B cell (primary cell): ENCODE data around the gene GRK5.

Experiments used
- EZH2 ChIP-seq: IDR thresholded peaks from 2 replicates; pipeline ENCODE4 v1.6.1; 2012; ENCODE audit warnings: borderline replicate concordance, low read depth, mild to moderate bottlenecking, moderate library complexity, low read length; ENCODE audit not compliant: insufficient read depth, poor library complexity, severe bottlenecking
- TF ChIP-seq, protein P1 (sequence below): fragments of 200-600 bp; IDR thresholded peaks from one replicate; pipeline ENCODE4 v1.8.0; 2022; ENCODE audit warnings: antibody characterized with exemption, mild to moderate bottlenecking

DNA sequence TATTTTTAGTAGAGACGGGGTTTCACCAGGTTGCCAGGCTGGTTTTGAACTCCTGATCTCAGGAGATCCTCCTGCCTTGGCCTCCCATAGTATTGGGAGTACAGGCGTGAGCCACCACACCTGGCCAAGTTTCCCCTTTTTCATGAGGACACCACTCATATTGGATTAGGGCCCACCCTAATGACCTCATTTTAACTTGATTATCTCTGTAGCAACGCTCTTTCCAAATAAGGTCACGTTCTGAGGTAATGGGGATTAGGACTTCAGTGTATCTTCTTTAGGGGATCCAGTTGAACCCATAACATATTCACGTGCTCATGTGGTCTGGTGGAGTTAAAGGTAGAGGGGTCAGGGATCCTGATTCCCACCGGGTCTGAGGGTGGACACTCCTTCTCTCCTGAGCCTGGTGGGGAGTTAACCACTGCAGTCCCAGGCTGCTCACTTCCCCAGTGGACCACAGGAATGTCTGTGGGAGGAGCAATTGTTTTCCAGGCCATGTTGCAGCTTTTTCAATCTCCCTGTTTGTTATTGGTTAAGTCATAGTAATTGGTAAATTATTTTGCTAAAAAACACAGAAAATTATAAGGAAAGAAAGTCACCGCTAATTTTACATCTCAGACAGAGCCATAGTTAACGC is 130.5 kb downstream of the GRK5 start:
- TF ChIP-seq, protein P1, sequence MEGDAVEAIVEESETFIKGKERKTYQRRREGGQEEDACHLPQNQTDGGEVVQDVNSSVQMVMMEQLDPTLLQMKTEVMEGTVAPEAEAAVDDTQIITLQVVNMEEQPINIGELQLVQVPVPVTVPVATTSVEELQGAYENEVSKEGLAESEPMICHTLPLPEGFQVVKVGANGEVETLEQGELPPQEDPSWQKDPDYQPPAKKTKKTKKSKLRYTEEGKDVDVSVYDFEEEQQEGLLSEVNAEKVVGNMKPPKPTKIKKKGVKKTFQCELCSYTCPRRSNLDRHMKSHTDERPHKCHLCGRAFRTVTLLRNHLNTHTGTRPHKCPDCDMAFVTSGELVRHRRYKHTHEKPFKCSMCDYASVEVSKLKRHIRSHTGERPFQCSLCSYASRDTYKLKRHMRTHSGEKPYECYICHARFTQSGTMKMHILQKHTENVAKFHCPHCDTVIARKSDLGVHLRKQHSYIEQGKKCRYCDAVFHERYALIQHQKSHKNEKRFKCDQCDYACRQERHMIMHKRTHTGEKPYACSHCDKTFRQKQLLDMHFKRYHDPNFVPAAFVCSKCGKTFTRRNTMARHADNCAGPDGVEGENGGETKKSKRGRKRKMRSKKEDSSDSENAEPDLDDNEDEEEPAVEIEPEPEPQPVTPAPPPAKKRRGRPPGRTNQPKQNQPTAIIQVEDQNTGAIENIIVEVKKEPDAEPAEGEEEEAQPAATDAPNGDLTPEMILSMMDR = no peak
- TF ChIP-seq EZH2 = no peak
